Liver (tissue), 9 donors: Measurements from ENCODE around the gene LHFPL6. TPM values are rescaled to one million over a fixed set of nuclear protein-coding genes. Genes with fewer than 3 reads are reported as not detected.

Experiments used
- DNase-seq: peaks from one replicate; pipeline ENCODE4 v3.0.0-alpha.2; 2017; ENCODE audit warnings: low spot score
- H3K27ac ChIP-seq, 2 donors: one replicate each; pipeline ENCODE4 v1.7.0; 2013; ENCODE audit warnings: inconsistent platforms in 2 of 2, low read length in 2 of 2, control low read depth in 1 of 2, low read depth in 1 of 2, mild to moderate bottlenecking in 1 of 2
- H3K27me3 ChIP-seq, 4 donors: one replicate each; pipeline versions ENCODE4 v1.6.1 to v1.7.0; 2013; ENCODE audit warnings: low read length in 3 of 4, inconsistent platforms in 1 of 4, mild to moderate bottlenecking in 1 of 4, moderate library complexity in 1 of 4; ENCODE audit not compliant: control insufficient read depth in 4 of 4, insufficient read depth in 4 of 4
- H3K36me3 ChIP-seq, 4 donors: one replicate each; pipeline versions ENCODE4 v1.6.1 to v1.7.0; 2013; ENCODE audit warnings: low read length in 3 of 4, mild to moderate bottlenecking in 3 of 4, low read depth in 1 of 4, moderate library complexity in 1 of 4; ENCODE audit not compliant: control insufficient read depth in 4 of 4, insufficient read depth in 3 of 4
- H3K4me1 ChIP-seq, 4 donors: one replicate each; pipeline versions ENCODE4 v1.6.1 to v1.7.0; 2013; ENCODE audit warnings: low read length in 3 of 4, mild to moderate bottlenecking in 3 of 4, moderate library complexity in 1 of 4; ENCODE audit not compliant: control insufficient read depth in 4 of 4, insufficient read depth in 4 of 4
- H3K4me3 ChIP-seq, 3 donors: one replicate each; pipeline versions ENCODE4 v1.6.1 to v1.7.0; 2013; ENCODE audit warnings: low read length in 3 of 3, control low read depth in 1 of 3, low read depth in 1 of 3, mild to moderate bottlenecking in 1 of 3
- H3K9ac ChIP-seq, 2 donors: one replicate each; pipeline ENCODE4 v1.7.0; 2013; ENCODE audit warnings: low read length in 2 of 2, mild to moderate bottlenecking in 2 of 2, moderate library complexity in 2 of 2, control low read depth in 1 of 2, low read depth in 1 of 2
- H3K9me3 ChIP-seq, 4 donors: one replicate each; pipeline versions ENCODE4 v1.6.1 to v1.7.0; 2013; ENCODE audit warnings: low read length in 3 of 4; ENCODE audit not compliant: control insufficient read depth in 4 of 4
- ATF3 ChIP-seq: IDR thresholded peaks from 2 replicates; pipeline ENCODE4 v1.6.1; 2016; ENCODE audit warnings: antibody characterized with exemption
- CTCF ChIP-seq: fragments of 150-350 bp; IDR thresholded peaks from 2 replicates; pipeline ENCODE4 v1.5.1; 2017; ENCODE audit warnings: improper control_type of control experiment, low read depth, low read length; ENCODE audit not compliant: missing input control
- EGR1 ChIP-seq, 2 donors: IDR thresholded peaks; 2 replicates each; pipeline ENCODE4 v1.6.1; 2016 to 2018; ENCODE audit warnings: antibody characterized with exemption in 2 of 2, low read depth in 2 of 2
- FOXA1 ChIP-seq: IDR thresholded peaks from 2 replicates; pipeline ENCODE4 v1.6.1; 2016; ENCODE audit warnings: antibody characterized with exemption
- HNF4G ChIP-seq: IDR thresholded peaks from 2 replicates; pipeline ENCODE4 v1.6.1; 2016; ENCODE audit warnings: antibody characterized with exemption
- JUND ChIP-seq, 2 donors: IDR thresholded peaks; 2 replicates each; pipeline ENCODE4 v1.6.1; 2016; ENCODE audit warnings: antibody characterized with exemption in 2 of 2
- RAD21 ChIP-seq, 2 donors: IDR thresholded peaks; 2 replicates each; pipeline ENCODE4 v1.6.1; 2016; ENCODE audit warnings: antibody characterized with exemption in 2 of 2, mild to moderate bottlenecking in 2 of 2
- REST ChIP-seq: IDR thresholded peaks from 2 replicates; pipeline ENCODE4 v1.6.1; 2016; ENCODE audit warnings: antibody characterized with exemption, mild to moderate bottlenecking
- SP1 ChIP-seq: IDR thresholded peaks from 2 replicates; pipeline ENCODE4 v1.6.1; 2018; ENCODE audit warnings: antibody characterized with exemption, mild to moderate bottlenecking
- TAF1 ChIP-seq: conservative IDR thresholded peaks from 2 replicates; pipeline ENCODE4 v1.6.1; 2016; ENCODE audit warnings: antibody characterized with exemption, mild to moderate bottlenecking
- YY1 ChIP-seq: IDR thresholded peaks from 2 replicates; pipeline ENCODE4 v1.6.1; 2016; ENCODE audit warnings: antibody characterized with exemption, mild to moderate bottlenecking
- ZBTB33 ChIP-seq: IDR thresholded peaks from 2 replicates; pipeline ENCODE4 v1.6.1; 2016; ENCODE audit warnings: antibody characterized with exemption
- WGBS: extraction: QIAGEN DNeasy Blood & Tissue Kit; methylation state at CpG from one replicate; pipeline ENCODE4 v1.1.7; 2013; 5-methylcytosine and 5-hydroxymethylcytosine counted together
- polyA plus RNA-seq, 2 donors: library from polyadenylated mRNA; stranded (reverse) in 1 of 2; unstranded in 1 of 2; fragments of 200-250 nt in 1 of 2; fragments of >200 nt in 1 of 2; fragmentation: Nextera tagmentation in 1 of 2; extraction: Ambion mirVana in 1 of 2; gene quantifications; one replicate each; pipeline versions ENCODE4 v1.2.1 to v1.2.3, GENCODE V29; 2013 to 2015
- total RNA-seq, 2 donors: library from RNA; depleted of rRNA; stranded (reverse); fragments of >200 nt; gene quantifications; one replicate each; pipeline ENCODE4 v1.2.3, GENCODE V29; 2014
- donor health status: healthy.
- donor health status: healthy.
- donor health status: healthy.
- donor health status: healthy.
- donor health status: healthy.

The LHFPL6 gene
- total and polyA plus RNA-seq, 4 donors: 2.6 to 8.3 (median 5.5) TPM

- Histone ChIP-seq H3K9ac (no peak overlapping the region), H3K9me3 (no peaks in the 10 kb centered on the region), H3K27ac (no peak overlapping the region), H3K4me3 (no peak overlapping the region), H3K36me3 (no peaks in the 10 kb centered on the region), H3K4me1 (peaks cover 0 to 6% (median 0%) of the 10 kb centered on the region in 4 donors), H3K27me3 (no peaks in the 10 kb centered on the region)
- no peak for TF ChIP-seq RAD21 (IDR thresholded peaks at IDR 0.05)
- no peak for TF ChIP-seq ZBTB33
- DNase-seq: no peak
- 67% methylated on average over 2 of the region's 2 CpGs for WGBS
Observed at GRCh38 chr13:39462428-39462827, 140.6 kb downstream of the LHFPL6 start.

GRCh38 chr13:39461685-39462266, 141.2 kb downstream of the LHFPL6 start:
- H3K27me3 ChIP-seq: no peaks in the 10 kb centered on the region
- peaks cover 0 to 6% (median 0%) of the 10 kb centered on the region in 4 donors for H3K4me1 ChIP-seq
- no peaks in the 10 kb centered on the region for H3K9me3 ChIP-seq
- DNase-seq: no peak
- H3K27ac ChIP-seq: no peak overlapping the region
- WGBS: 61% methylated on average over 1 of the region's 1 CpG
- H3K36me3 ChIP-seq: no peaks in the 10 kb centered on the region
- no peak overlapping the region for H3K4me3 ChIP-seq
- no peak overlapping the region for H3K9ac ChIP-seq
- TF ChIP-seq JUND (IDR thresholded peaks at IDR 0.05) (no peak), ATF3 (no peak), CTCF (no peak), EGR1 (IDR thresholded peaks at IDR 0.05; ENCODE audit: low read depth in 2 of 2) (no peak), REST (no peak), HNF4G (no peak), FOXA1 (no peak)

GRCh38 chr13:39457274-39457673, 145.7 kb downstream of the LHFPL6 start:
- Histone ChIP-seq H3K9ac (no peak overlapping the region), H3K27ac (no peak overlapping the region), H3K4me3 (no peak overlapping the region), H3K36me3 (no peaks in the 10 kb centered on the region), H3K9me3 (no peaks in the 10 kb centered on the region), H3K4me1 (no peaks in the 10 kb centered on the region), H3K27me3 (no peaks in the 10 kb centered on the region)
- WGBS: 95% methylated on average over 1 of the region's 1 CpG
- DNase-seq: no peak
- TF ChIP-seq EGR1 (IDR thresholded peaks at IDR 0.05; ENCODE audit: low read depth in 2 of 2) (no peak), JUND (IDR thresholded peaks at IDR 0.05) (no peak), REST (no peak), CTCF (no peak), SP1 (no peak), FOXA1 (no peak), YY1 (no peak), TAF1 (no peak), RAD21 (IDR thresholded peaks at IDR 0.05) (no peak)
